ENCODE results near the gene RHEBL1.

Gene RHEBL1

GRCh38 chr12:49058366-49059044 lies 11.3 kb downstream of the RHEBL1 start:
- peak overlapping the region in 1 of 2 donors; percentile 98 for H3K27ac ChIP-seq
- no peak for TF ChIP-seq CTCF (IDR thresholded peaks at IDR 0.05)
- H3K4me3 ChIP-seq, result peak overlapping the region; percentile 88
- peak; percentile 64 for DNase-seq (ENCODE audit: low spot score)

GRCh38 chr12:49057888-49058287 lies 11.9 kb downstream of the RHEBL1 start:
- H3K4me3 ChIP-seq, result peak overlapping the region; percentile 88
- peak overlapping the region; percentile 34 to 98 for H3K27ac ChIP-seq
- no peak for TF ChIP-seq CTCF (IDR thresholded peaks at IDR 0.05)
- no peak for DNase-seq (ENCODE audit: low spot score)

- TF ChIP-seq CTCF (IDR thresholded peaks at IDR 0.05), result no peak
- peak overlapping the region in 1 of 2 donors; percentile 17 for H3K27ac ChIP-seq
- H3K4me3 ChIP-seq, result peak overlapping the region; percentile 88
- peak; percentile 76 for DNase-seq (ENCODE audit: low spot score)
Measured at GRCh38 chr12:49055978-49056754, 13.6 kb downstream of the RHEBL1 start.

GRCh38 chr12:49055092-49055491 lies 14.7 kb downstream of the RHEBL1 start:
- no peak overlapping the region for H3K4me3 ChIP-seq
- no peak for TF ChIP-seq CTCF (IDR thresholded peaks at IDR 0.05)
- DNase-seq (ENCODE audit: low spot score), result no peak
- H3K27ac ChIP-seq, result no peak overlapping the region

GRCh38 chr12:49054524-49054923 lies 15.3 kb downstream of the RHEBL1 start:
- TF ChIP-seq CTCF (IDR thresholded peaks at IDR 0.05), result no peak
- DNase-seq (ENCODE audit: low spot score), result peak; percentile 61
- Histone ChIP-seq H3K27ac (no peak overlapping the region), H3K4me3 (no peak overlapping the region)

GRCh38 chr12:49054096-49054495 lies 15.7 kb downstream of the RHEBL1 start:
- no peak for TF ChIP-seq CTCF (IDR thresholded peaks at IDR 0.05)
- Histone ChIP-seq H3K4me3 (no peak overlapping the region), H3K27ac (no peak overlapping the region)
- peak; percentile 61 for DNase-seq (ENCODE audit: low spot score)
